Fibroblast of lung (primary cell): Measurements from ENCODE around the gene NLE1. TPM values are rescaled to one million over a fixed set of nuclear protein-coding genes. Genes with fewer than 3 reads are reported as not detected.
"Not testable (repeated sequence)": the region's sequence is repeated elsewhere in the genome, so short reads cannot be mapped to it uniquely, and the experiment has no call there.

ENCODE experiments used
- DNase-seq, 2 donors: peaks; one replicate each; pipeline versions ENCODE4 v3.0.0 to v3.0.0-alpha.2; 2010; ENCODE audit warnings: low read depth in 2 of 2
- H2AFZ ChIP-seq: 2 replicates; pipeline ENCODE4 v1.5.1; 2012; ENCODE audit warnings: low read length, control low read depth, inconsistent platforms
- H3K27ac ChIP-seq: 2 replicates; pipeline ENCODE4 v1.5.1; 2011; ENCODE audit warnings: low read length, control low read depth; ENCODE audit not compliant: insufficient read depth
- H3K27me3 ChIP-seq: 2 replicates; pipeline ENCODE4 v1.5.1; 2011; ENCODE audit warnings: mild to moderate bottlenecking, low read length; ENCODE audit not compliant: control insufficient read depth, insufficient read depth
- H3K36me3 ChIP-seq: 2 replicates; pipeline ENCODE4 v1.5.1; 2011; ENCODE audit warnings: low read length; ENCODE audit not compliant: control insufficient read depth, insufficient read depth
- H3K4me1 ChIP-seq: 2 replicates; pipeline ENCODE4 v1.5.1; 2011; ENCODE audit warnings: low read length; ENCODE audit not compliant: control insufficient read depth, insufficient read depth; ENCODE audit errors: extremely low read depth
- H3K4me2 ChIP-seq: 2 replicates; pipeline ENCODE4 v1.5.1; 2011; ENCODE audit warnings: low read length, control low read depth; ENCODE audit not compliant: insufficient read depth; ENCODE audit errors: extremely low read depth
- H3K4me3 ChIP-seq, 4 experiments: fragments of 200-600 bp in 1 of 4; sonication (generic) in 1 of 4; replicated peaks in 1 of 4; 2 replicates each; pipeline ENCODE4 v1.5.1; 2011 to 2016; ENCODE audit warnings: low read length in 4 of 4, low read depth in 3 of 4, mild to moderate bottlenecking in 3 of 4, control low read depth in 2 of 4, inconsistent platforms in 1 of 4, mixed read lengths in 1 of 4; ENCODE audit not compliant: insufficient read depth in 1 of 4; ENCODE audit errors: control extremely low read depth in 1 of 4
- H3K79me2 ChIP-seq: 2 replicates; pipeline ENCODE4 v1.5.1; 2012; ENCODE audit warnings: mild to moderate bottlenecking, low read length, inconsistent platforms; ENCODE audit not compliant: control insufficient read depth, insufficient read depth
- H3K9ac ChIP-seq: 2 replicates; pipeline ENCODE4 v1.5.1; 2011; ENCODE audit warnings: mild to moderate bottlenecking, low read length, control low read depth; ENCODE audit not compliant: insufficient read depth
- H3K9me3 ChIP-seq: 2 replicates; pipeline ENCODE4 v1.5.1; 2012; ENCODE audit warnings: low read depth, low read length; ENCODE audit not compliant: control insufficient read depth, insufficient read depth
- H4K20me1 ChIP-seq: 2 replicates; pipeline ENCODE4 v1.5.1; 2011; ENCODE audit warnings: low read length; ENCODE audit not compliant: control insufficient read depth, insufficient read depth; ENCODE audit errors: extremely low read depth
- EZH2 ChIP-seq: IDR thresholded peaks from 2 replicates; pipeline ENCODE4 v1.5.1; 2012; ENCODE audit warnings: low read length, control low read depth, mild to moderate bottlenecking; ENCODE audit errors: missing control alignments
- polyA plus RNA-seq, 2 donors: library from polyadenylated mRNA; depleted of rRNA in 1 of 2; stranded (reverse) in 1 of 2; unstranded in 1 of 2; fragments of >200 nt; gene quantifications; 2 replicates each; pipeline ENCODE4 v1.2.1, GENCODE V29; 2011 to 2012; ENCODE audit warnings: missing spikeins in 1 of 2
- total RNA-seq: library from RNA; depleted of rRNA; stranded (reverse); fragments of >200 nt; gene quantifications from 2 replicates; pipeline ENCODE4 v1.2.1, GENCODE V29; 2014
- TF ChIP-seq, protein P1 (sequence below), 2 donors: IDR thresholded peaks in 1 of 2; conservative IDR thresholded peaks in 1 of 2; 1 replicate in 1 of 2; 2 replicates in 1 of 2; pipeline ENCODE4 v1.5.1; 2011 to 2012; ENCODE audit warnings: low read length in 2 of 2, control low read depth in 1 of 2, inconsistent platforms in 1 of 2, low read depth in 1 of 2, mild to moderate bottlenecking in 1 of 2

The NLE1 gene
- total and polyA plus RNA-seq, 2 donors (not counting 1 experiment from before 2014, with no cell fraction given): 9.4 to 20.5 TPM

- no peak for DNase-seq
- no peaks in the 10 kb centered on the region for H3K36me3 ChIP-seq
Observed at GRCh38 chr17:35116845-35117244, 25.3 kb downstream of the NLE1 start.

DNA sequence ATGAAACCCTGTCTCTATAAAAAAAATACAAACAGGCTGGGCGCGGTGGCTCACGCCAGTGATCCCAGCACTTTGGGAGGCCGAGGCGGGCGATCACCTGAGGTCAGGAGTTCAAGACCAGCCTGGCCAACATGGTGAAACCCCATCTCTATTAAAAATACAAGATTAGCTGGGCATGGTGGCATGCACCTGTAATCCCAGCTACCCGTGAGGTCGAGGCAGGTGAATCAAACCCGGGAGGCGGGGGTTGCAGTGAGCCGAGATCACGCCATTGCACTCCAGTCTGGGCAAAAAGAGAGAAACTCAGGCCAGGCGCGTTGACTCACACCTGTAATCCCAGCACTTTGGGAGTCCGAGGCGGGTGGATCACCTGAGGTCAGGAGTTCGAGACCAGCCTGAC is 31.3 kb downstream of the NLE1 start:
- H3K9me3 ChIP-seq, H3K36me3 ChIP-seq, H3K79me2 ChIP-seq, H2AFZ ChIP-seq, H3K4me3 ChIP-seq, H3K27me3 ChIP-seq, DNase-seq, H3K9ac ChIP-seq, H4K20me1 ChIP-seq, H3K4me2 ChIP-seq, H3K27ac ChIP-seq, H3K4me1 ChIP-seq: not testable (repeated sequence)

More at GRCh38 chr17:35116845-35117244, 25.3 kb downstream of the NLE1 start:
- Histone ChIP-seq H3K9me3 (no peaks in the 10 kb centered on the region), H3K9ac (no peak overlapping the region), H3K4me2 (no peak overlapping the region), H3K27me3 (no peaks in the 10 kb centered on the region), H3K4me1 (peaks cover 2% of the 10 kb centered on the region), H4K20me1 (no peaks in the 10 kb centered on the region), H3K4me3 (no peak overlapping the region), H3K79me2 (peaks cover 9% of the 10 kb centered on the region), H3K27ac (no peak overlapping the region), H2AFZ (no peak overlapping the region)
- TF ChIP-seq EZH2: no peak
- TF ChIP-seq, protein P1, sequence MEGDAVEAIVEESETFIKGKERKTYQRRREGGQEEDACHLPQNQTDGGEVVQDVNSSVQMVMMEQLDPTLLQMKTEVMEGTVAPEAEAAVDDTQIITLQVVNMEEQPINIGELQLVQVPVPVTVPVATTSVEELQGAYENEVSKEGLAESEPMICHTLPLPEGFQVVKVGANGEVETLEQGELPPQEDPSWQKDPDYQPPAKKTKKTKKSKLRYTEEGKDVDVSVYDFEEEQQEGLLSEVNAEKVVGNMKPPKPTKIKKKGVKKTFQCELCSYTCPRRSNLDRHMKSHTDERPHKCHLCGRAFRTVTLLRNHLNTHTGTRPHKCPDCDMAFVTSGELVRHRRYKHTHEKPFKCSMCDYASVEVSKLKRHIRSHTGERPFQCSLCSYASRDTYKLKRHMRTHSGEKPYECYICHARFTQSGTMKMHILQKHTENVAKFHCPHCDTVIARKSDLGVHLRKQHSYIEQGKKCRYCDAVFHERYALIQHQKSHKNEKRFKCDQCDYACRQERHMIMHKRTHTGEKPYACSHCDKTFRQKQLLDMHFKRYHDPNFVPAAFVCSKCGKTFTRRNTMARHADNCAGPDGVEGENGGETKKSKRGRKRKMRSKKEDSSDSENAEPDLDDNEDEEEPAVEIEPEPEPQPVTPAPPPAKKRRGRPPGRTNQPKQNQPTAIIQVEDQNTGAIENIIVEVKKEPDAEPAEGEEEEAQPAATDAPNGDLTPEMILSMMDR (conservative IDR thresholded peaks at IDR 0.05 in 1 of 2, IDR thresholded peaks at IDR 0.05 in 1 of 2; ENCODE audit: low read depth in 1 of 2, low read length in 2 of 2): no peak

GRCh38 chr17:35104844-35105450 is 37.2 kb downstream of the NLE1 start:
- TF ChIP-seq EZH2: no peak
- TF ChIP-seq, protein P1 (conservative IDR thresholded peaks at IDR 0.05 in 1 of 2, IDR thresholded peaks at IDR 0.05 in 1 of 2; ENCODE audit: low read depth in 1 of 2, low read length in 2 of 2): no peak
- no peak for DNase-seq
- H3K36me3 ChIP-seq: no peaks in the 10 kb centered on the region

More at GRCh38 chr17:35104844-35105450, 37.2 kb downstream of the NLE1 start:
- Histone ChIP-seq H3K4me2 (no peak overlapping the region), H3K9me3 (no peaks in the 10 kb centered on the region), H3K79me2 (no peaks in the 10 kb centered on the region), H4K20me1 (no peaks in the 10 kb centered on the region), H3K27me3 (no peaks in the 10 kb centered on the region), H3K9ac (no peak overlapping the region), H3K4me3 (no peak overlapping the region), H3K4me1 (no peaks in the 10 kb centered on the region), H3K27ac (no peak overlapping the region), H2AFZ (no peak overlapping the region)
